ENCODE data around the gene PLCH1. TPM values are rescaled to one million over a fixed set of nuclear protein-coding genes. Genes with fewer than 3 reads are reported as not detected.

The PLCH1 gene
- total RNA-seq, 6 experiments from 2014 or later, result not detected

GRCh38 chr3:155611456-155611855 lies 133.4 kb downstream of the PLCH1 start:
- Mint-ChIP-seq H3K36me3 (ENCODE audit: low read depth) (no peaks in the 10 kb centered on the region), H3K9me3 (peaks cover 8% of the 10 kb centered on the region; the same call in 1 of the 2 replicates), H3K27ac (no peak overlapping the region), H3K4me1 (ENCODE audit: low read depth) (no peaks in the 10 kb centered on the region), H3K4me3 (no peak overlapping the region), H3K27me3 (ENCODE audit: insufficient read depth) (no peaks in the 10 kb centered on the region)
- DNase-seq, result no peak
- TF ChIP-seq CTCF (IDR thresholded peaks at IDR 0.05), result no peak

- Mint-ChIP-seq H3K4me1 (ENCODE audit: low read depth) (no peaks in the 10 kb centered on the region; the same call in 1 of the 2 replicates), H3K4me3 (no peak overlapping the region), H3K36me3 (ENCODE audit: low read depth) (no peaks in the 10 kb centered on the region), H3K9me3 (peaks cover 8% of the 10 kb centered on the region; the same call in 1 of the 2 replicates), H3K27ac (no peak overlapping the region), H3K27me3 (ENCODE audit: insufficient read depth) (no peaks in the 10 kb centered on the region)
- TF ChIP-seq CTCF (IDR thresholded peaks at IDR 0.05), result no peak
- DNase-seq, result no peak
These were observed 135.3 kb downstream of the PLCH1 start for GRCh38 chr3:155609586-155609985.

GRCh38 chr3:155608228-155608920 lies 136.5 kb downstream of the PLCH1 start:
- no peaks in the 10 kb centered on the region; the same call in 1 of the 2 replicates for H3K4me1 Mint-ChIP-seq (ENCODE audit: low read depth)
- peaks cover 8% of the 10 kb centered on the region; the same call in 1 of the 2 replicates for H3K9me3 Mint-ChIP-seq
- DNase-seq, result no peak
- no peaks in the 10 kb centered on the region; the same call in 1 of the 2 replicates for H3K27me3 Mint-ChIP-seq (ENCODE audit: insufficient read depth)
- H3K36me3 Mint-ChIP-seq (ENCODE audit: low read depth), result no peaks in the 10 kb centered on the region
- H3K4me3 Mint-ChIP-seq, result no peak overlapping the region
- no peak for TF ChIP-seq CTCF (IDR thresholded peaks at IDR 0.05)
- no peak overlapping the region for H3K27ac Mint-ChIP-seq

GRCh38 chr3:155607761-155608160 lies 137.1 kb downstream of the PLCH1 start:
- Mint-ChIP-seq H3K4me3 (no peak overlapping the region), H3K27me3 (ENCODE audit: insufficient read depth) (no peaks in the 10 kb centered on the region; the same call in 1 of the 2 replicates), H3K36me3 (ENCODE audit: low read depth) (no peaks in the 10 kb centered on the region), H3K9me3 (peaks cover 8% of the 10 kb centered on the region; the same call in 1 of the 2 replicates), H3K27ac (no peak overlapping the region), H3K4me1 (ENCODE audit: low read depth) (no peaks in the 10 kb centered on the region; the same call in 1 of the 2 replicates)
- no peak for TF ChIP-seq CTCF (IDR thresholded peaks at IDR 0.05)
- DNase-seq, result no peak

- H3K27ac Mint-ChIP-seq, result no peak overlapping the region
- H3K4me3 Mint-ChIP-seq, result no peak overlapping the region
- H3K36me3 Mint-ChIP-seq (ENCODE audit: low read depth), result no peaks in the 10 kb centered on the region
- TF ChIP-seq CTCF (IDR thresholded peaks at IDR 0.05), result no peak
- no peaks in the 10 kb centered on the region; the same call in 1 of the 2 replicates for H3K27me3 Mint-ChIP-seq (ENCODE audit: insufficient read depth)
- no peak for DNase-seq
- H3K9me3 Mint-ChIP-seq, result peaks cover 8% of the 10 kb centered on the region; the same call in 1 of the 2 replicates
- no peaks in the 10 kb centered on the region; the same call in 1 of the 2 replicates for H3K4me1 Mint-ChIP-seq (ENCODE audit: low read depth)
These were observed 139.3 kb downstream of the PLCH1 start for GRCh38 chr3:155605571-155605970.

Measured in HFFc6 (cell line).